Measurements from ENCODE around the gene ZBTB7A.

Gene ZBTB7A

GRCh38 chr19:4066176-4066606, 508 bp downstream of the ZBTB7A start:
- no peak for DNase-seq

GRCh38 chr19:4065430-4066175, 1.1 kb downstream of the ZBTB7A start:
- DNase-seq = peak; percentile 91

DNA sequence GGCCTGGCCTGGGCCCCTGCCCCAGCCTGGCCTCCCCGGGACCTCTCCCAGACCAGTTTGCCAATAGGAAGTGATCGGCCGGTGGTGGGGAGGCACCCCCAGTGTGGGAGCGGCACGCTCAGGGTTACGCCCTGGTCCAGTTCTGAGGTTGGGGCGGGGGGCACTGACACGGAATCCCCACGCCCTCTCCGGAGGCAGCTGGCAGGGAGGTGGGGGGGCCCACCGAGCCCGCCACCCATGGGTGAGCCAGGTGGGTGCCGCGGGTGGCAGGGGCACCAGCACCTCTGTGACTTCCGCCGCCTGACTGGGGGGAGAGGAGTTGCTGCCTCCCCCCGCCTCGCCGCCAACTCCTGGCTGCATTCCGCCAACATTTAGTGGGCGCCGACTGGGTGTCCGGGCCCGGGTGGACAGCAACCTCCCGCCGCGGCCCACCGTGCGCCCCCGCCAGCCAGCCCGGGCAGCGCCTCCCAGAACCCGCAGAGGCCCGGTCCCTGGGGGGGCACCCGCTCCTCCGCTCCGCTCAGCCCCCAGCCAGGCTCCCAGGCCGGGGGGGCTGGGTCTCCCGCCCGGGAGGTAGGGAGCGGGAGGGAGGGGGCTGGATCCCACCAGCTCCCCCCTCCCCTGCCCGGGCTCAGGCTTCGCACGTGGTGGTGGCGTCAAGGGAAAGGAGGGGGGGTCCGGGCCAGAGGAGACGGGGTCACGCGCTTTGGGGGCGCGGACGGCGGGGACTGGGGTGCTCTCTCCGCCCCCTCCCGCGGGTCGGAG, 2.0 kb downstream of the ZBTB7A start:
- no peak for DNase-seq

- DNase-seq = no peak
Observed at GRCh38 chr19:4064149-4064495, 2.6 kb downstream of the ZBTB7A start.

GRCh38 chr19:4063369-4064148, 3.1 kb downstream of the ZBTB7A start:
- DNase-seq = no peak

- no peak for DNase-seq
Observed at GRCh38 chr19:4062419-4063368, 4.0 kb downstream of the ZBTB7A start.

GRCh38 chr19:4061683-4062418, 4.8 kb downstream of the ZBTB7A start:
- no peak for DNase-seq

DNA sequence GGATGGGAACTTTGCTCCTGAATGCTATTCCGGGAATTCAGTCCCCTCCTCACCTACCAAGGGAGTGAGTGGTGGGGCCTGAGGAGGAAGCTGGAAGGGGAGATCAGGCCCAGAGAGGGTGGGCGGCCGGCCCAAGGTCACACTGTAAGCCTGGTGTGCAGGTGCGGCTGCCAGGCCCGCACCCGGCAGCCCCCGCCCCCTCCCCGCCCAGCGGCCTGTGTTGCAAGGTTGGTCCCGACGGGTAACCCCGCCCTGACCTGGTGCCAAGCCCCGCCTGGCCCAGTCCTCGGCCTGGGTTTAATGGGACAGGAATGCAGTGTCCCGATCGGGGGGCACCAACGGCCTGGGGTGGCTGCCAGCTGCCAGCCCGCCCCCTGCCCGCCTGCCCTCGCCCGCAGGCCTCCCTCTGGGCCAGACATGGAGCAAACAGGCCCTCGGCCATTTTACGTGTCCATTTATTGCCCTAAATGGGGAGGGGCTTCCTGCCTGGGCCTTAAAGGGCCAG, 5.5 kb downstream of the ZBTB7A start:
- DNase-seq = no peak

GRCh38 chr19:4060621-4061177, 6.0 kb downstream of the ZBTB7A start:
- no peak for DNase-seq

- no peak for DNase-seq
Observed at GRCh38 chr19:4059891-4060620, 6.6 kb downstream of the ZBTB7A start.

GRCh38 chr19:4059453-4059871, 7.2 kb downstream of the ZBTB7A start:
- no peak for DNase-seq

DNA sequence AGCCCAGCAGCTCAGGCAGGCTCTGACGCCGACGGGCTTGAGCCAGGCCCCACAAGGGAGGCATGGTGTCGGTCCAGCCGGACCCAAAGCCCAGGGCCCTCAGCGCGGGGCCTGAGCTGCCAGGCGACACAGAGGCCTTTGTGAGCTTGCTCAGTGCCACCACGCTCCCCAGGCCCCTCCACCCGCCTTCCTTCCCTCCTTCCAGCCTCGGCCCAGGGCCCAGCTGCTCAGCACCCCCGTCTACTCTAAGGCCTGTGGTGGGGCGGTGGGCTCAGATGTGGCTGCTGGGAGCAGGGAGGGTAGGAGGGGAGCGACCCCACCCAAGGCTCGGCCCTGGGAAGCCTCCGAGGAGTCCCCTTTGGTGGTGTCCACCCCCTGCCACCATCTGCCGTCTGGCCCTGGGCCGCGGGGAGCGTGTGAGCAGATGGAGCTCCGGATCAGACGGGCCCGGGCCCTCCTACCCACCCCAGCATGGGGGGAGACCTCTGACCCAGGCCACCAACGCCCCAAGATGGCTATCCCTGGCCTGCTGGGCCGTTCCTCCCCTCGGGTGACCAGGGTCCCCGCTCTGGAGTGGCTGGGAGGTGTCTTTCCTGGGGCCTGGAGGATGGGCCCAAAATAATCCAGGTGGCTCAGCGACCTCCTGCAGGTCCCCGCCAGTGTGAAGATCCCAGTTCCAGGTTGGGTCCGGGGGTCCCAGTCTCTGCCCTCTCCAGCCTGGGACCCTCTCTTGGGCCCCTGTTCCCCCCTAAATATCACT, 7.8 kb downstream of the ZBTB7A start:
- DNase-seq = no peak

DNA sequence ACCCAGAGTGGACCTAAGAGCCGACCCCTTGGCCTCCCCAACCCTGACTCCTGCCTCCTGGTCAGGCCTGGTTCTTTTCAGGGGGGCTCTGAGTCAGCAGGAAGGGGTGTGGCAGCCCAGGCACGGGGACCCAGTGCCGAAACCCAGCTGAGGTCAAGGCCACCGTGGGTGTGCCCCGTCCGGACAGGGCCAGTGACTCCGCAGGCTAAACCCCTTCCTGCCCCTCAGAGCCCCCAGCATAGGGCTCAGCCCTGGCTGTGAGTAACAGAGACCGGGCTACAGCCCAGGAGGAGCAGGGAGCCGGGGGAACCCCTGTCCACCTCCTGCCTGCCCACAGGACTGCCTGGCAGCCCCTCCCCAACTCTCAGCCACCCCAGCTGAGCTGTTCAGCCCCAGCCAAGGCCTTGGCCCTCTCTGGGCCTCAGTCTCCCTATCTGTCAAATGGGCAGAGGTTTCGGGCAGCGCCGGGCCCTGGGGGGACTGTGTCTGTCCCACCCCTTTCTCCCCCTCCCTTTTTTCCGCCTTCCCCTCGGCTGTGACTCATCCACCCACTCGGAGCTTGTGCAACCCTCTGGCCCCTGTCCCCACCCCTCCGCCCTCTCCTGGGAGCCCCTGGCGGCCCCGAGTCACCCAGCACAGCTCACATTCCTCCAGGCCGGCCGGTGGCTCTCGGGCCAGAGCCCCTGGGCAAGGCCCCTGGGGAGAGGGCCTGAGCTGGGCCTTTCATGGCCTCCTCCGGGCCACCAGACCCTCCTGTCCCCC, 8.6 kb downstream of the ZBTB7A start:
- DNase-seq = no peak

DNA sequence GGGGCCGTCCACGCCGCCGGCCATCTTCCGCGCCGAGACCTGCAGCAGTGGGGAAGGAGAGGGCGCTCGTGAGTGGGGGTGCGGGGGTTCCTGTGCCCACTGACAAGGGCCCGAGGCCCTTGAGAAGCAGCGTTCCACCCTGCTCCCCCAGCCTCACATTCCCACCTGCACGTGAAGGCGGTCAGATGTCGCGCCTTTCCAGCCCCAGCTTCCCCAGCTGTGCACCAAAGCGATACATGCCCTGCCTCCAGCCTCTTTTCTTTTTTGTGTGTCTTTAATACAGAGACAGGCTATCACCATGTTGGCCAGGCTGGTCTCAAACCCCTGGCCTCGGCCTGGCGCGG, 11.5 kb downstream of the ZBTB7A start:
- no peak for DNase-seq

- DNase-seq = no peak
Observed at GRCh38 chr19:4054441-4055208, 12.1 kb downstream of the ZBTB7A start.

- DNase-seq = no peak
Observed at GRCh38 chr19:4053423-4054324, 13.0 kb downstream of the ZBTB7A start.

DNA sequence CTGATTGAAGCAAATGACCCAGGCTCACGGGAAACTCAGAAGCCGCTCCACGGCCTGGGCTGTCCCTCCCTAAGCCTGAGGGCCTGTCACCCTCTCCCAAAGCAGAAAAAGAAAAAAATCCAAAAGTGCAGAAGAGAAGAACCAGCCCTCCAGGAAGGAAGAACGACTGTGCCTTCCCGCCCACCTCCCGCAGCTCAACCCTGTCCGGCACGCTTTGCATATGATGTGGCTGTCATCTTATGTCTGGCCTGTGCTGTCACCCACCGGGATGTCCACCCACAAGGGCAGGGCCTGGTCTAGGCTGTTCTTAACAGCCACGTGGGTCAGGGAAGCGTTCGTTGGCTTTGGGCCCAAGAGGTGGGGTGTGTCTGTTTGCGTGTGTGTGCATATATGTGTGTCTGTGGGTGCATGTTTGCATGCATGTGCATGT, 13.7 kb downstream of the ZBTB7A start:
- DNase-seq = no peak

Data from NCI-H1092 treated with DMSO at 0.1 percent for 48 hours (cell line).